ENCODE results near the gene FKBP2.
"Not testable (repeated sequence)": the region's sequence is repeated elsewhere in the genome, so short reads cannot be mapped to it uniquely, and the experiment has no call there.

Gene FKBP2

DNA sequence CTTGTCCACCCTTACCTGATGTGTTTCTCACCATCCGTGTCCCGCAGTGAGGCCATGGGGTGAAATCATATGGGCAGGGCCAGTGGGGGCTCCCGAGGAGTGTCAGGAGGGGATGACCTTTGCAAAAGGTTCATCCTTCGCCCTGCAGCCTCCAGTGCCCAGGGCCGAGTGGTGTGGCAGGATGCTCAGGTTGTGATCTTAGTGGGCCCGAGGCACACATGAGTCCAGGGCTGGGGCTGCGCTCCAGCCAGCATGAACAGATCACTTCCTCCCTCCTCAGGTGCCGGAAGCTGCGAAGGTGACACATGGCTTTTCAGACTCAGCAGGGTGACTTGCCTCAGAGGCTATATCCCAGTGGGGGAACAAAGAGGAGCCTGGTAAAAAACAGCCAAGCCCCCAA, 2.8 kb upstream of the FKBP2 start:
- Mint-ChIP-seq H3K27ac (peak overlapping the region; percentile 99), H3K27me3 (no peaks in the 10 kb centered on the region), H3K36me3 (peaks cover 48% of the 10 kb centered on the region), H3K9me3 (no peaks in the 10 kb centered on the region), H3K4me1 (peaks cover 75% of the 10 kb centered on the region), H3K4me3 (peak overlapping the region; percentile 71)
- ATAC-seq = no peak

DNA sequence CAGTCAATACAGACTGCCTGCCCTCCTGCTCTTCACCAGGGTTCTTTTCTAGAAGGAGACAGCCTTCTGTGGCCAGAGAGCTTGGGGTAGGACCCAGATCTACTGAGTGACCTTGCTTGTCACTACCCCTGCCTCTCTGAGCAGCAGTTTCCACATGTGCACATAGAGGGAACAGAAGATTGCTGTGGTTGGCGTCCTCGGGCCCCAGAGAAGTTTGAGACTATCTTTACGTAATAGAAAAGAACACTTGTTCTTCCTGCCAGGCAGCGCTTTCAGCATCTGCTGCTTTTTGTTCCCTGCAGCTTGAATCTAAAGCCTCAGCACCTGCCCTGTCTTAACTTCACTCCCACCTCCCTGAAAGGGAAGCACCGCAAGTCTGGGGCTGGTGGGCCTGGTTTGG, 1.9 kb upstream of the FKBP2 start:
- no peak overlapping the region for H3K4me3 Mint-ChIP-seq
- no peak for ATAC-seq
- no peaks in the 10 kb centered on the region for H3K27me3 Mint-ChIP-seq
- no peaks in the 10 kb centered on the region for H3K9me3 Mint-ChIP-seq
- peaks cover 75% of the 10 kb centered on the region for H3K4me1 Mint-ChIP-seq
- peak overlapping the region; percentile 99 for H3K27ac Mint-ChIP-seq
- H3K36me3 Mint-ChIP-seq = peaks cover 56% of the 10 kb centered on the region

DNA sequence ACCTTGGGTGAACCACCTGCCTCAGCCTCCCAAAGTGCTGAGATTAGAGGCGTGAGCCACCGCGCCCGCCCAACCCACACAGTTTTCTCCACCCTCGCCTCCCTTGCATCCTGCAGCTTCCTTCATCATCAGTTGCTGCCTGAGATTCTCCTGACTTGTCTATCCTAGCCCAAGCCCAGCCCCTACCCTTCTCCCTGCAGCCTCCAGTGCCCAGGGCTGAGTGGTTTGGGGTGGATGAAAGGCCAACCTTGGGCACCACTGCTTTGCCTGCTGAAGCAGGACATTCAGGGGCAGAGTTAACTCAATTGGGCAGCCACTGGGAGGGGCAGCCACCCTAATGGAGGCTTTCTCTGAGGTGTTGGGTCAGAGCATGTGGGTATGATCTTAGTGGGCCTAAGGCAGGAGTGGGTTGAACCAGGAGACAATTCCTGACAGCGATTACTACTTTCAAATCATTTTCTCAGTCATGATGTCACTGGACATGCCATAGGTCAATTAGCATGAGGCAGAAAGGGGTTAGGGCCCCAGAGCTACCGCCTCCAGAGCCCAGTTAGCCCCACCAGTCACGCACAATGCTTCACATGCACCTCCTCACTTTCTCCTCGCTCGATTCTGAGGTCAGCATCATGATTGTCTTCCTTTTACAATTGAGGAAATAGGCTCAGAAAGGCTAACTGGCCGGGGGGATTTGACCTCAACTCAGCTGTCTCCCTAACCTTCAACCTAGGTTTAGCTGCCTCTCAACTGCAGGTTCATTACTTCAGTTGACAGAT, 1.0 kb upstream of the FKBP2 start:
- Mint-ChIP-seq H3K36me3 (peaks cover 56% of the 10 kb centered on the region), H3K27ac (peak overlapping the region; percentile 99), H3K9me3 (no peaks in the 10 kb centered on the region), H3K4me3 (peak overlapping the region; percentile 86), H3K27me3 (no peaks in the 10 kb centered on the region), H3K4me1 (peaks cover 74% of the 10 kb centered on the region)
- ATAC-seq = peak; percentile 39

DNA sequence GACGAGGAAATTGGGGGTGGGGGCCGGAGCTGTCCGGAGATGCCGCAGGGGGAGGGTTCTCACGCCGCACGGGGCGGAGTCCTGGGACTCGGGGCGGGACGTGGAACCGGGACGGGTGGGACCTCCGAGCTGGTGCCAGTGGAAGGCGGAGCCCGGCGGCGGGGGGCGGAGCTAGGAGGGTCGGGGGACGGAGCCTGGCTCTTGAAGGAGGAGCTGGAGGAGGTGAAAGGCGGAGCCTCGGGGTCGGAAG, 271 bp downstream of the FKBP2 start:
- H3K27ac Mint-ChIP-seq = peak overlapping the region; percentile 99
- peak; percentile 86 for ATAC-seq
- peaks cover 74% of the 10 kb centered on the region for H3K4me1 Mint-ChIP-seq
- peak overlapping the region; percentile 86 for H3K4me3 Mint-ChIP-seq
- H3K27me3 Mint-ChIP-seq = no peaks in the 10 kb centered on the region
- no peaks in the 10 kb centered on the region for H3K9me3 Mint-ChIP-seq
- H3K36me3 Mint-ChIP-seq = peaks cover 47% of the 10 kb centered on the region

DNA sequence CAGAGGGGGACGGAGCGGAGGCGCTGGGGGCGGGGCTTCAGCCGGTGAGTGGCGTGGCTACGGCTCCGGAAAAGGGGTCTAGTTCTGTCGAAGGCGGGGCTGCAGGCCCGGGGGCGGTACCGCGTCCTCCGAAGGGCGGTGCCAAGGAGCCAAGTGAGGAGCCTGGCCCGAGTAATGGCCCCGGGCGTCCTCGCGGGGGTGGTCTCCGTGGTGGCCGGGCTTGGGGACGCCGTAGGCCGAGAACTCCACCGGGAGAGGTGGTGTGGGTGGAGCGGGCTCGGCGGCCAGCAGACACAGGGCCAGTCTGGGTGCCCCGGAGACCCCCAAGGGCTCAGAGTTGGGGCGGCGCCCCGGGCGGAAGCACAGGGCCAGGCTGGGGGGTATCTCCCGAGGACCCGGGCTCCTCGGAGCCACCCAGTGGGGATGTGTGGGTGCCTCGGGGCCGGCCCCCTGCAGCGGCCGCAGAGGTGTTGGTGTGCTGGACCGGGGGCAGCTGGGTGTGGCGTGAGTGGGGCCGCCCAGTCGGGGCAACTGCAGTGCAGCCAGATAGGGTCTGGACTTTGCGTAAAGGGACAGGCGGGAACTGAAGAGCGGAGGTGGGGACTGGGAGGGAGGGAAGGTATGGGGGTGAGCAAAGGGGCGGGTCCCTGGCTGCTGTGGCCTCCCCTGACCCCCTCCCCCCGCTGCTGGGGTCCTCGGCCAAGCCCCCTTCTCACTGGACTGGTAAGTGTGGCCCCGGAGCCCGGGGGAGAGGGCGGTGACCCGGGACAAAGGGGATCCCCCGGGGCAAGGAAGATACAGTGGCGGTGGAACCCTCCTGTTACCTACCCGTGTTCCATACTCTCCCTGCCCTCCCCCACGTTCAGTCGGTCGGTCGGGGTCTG, 838 bp downstream of the FKBP2 start:
- ATAC-seq = peak; percentile 5
- Mint-ChIP-seq H3K4me1 (peaks cover 73% of the 10 kb centered on the region), H3K4me3 (peak overlapping the region; percentile 86), H3K9me3 (no peaks in the 10 kb centered on the region), H3K36me3 (peaks cover 47% of the 10 kb centered on the region), H3K27ac (peak overlapping the region; percentile 99), H3K27me3 (no peaks in the 10 kb centered on the region)

DNA sequence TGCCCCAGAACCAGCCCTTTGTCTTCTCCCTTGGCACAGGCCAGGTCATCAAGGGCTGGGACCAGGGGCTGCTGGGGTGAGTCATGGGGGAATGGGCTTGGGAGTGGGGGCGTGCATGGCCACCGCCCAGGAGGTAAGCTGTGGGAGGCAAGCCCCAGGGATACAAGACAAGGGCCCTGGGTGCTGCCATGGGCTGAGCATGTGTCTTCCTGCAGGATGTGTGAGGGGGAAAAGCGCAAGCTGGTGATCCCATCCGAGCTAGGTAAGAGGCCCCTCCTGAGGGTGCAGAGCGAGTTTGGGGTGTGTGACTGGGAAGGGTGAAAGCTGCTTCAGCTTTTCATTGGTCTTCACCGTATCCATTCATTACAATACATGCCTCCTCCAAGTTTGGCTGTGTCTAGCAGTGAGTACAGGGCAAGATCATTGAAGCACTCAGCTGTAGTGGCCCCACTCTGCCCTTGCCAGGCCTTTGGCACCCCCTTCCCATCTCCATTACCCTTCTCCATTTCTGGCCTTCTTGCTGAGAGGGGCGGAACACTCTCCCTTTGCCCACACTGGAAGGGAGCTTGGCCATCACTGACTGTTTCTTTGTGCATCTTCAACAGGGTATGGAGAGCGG, 2.5 kb downstream of the FKBP2 start:
- H3K36me3 Mint-ChIP-seq = peaks cover 31% of the 10 kb centered on the region
- ATAC-seq = no peak
- peak overlapping the region; percentile 99 for H3K27ac Mint-ChIP-seq
- no peaks in the 10 kb centered on the region for H3K27me3 Mint-ChIP-seq
- no peaks in the 10 kb centered on the region for H3K9me3 Mint-ChIP-seq
- H3K4me1 Mint-ChIP-seq = peaks cover 70% of the 10 kb centered on the region
- H3K4me3 Mint-ChIP-seq = peak overlapping the region; percentile 86

DNA sequence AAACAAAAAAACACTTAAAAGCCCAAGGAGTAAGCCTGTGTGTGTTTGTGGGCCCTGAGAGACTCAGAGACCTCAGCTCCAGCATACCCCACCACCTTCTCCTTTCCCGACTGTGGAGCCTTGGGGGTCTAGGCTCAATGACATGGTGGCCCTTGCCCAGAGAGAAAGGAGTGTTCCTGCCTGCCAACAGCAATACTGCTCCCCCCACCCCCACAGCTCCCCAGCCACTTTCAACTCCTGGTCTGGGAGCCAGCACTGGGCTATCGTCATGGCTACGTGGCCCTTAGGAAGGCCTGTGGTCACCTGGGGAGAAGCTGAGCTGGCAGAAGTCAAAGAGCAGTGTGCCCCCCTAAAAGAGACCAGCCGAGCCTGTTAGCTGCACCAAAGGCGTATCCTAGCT, 3.2 kb downstream of the FKBP2 start:
- Mint-ChIP-seq H3K4me3 (peak overlapping the region; percentile 13), H3K27me3 (no peaks in the 10 kb centered on the region), H3K36me3 (peaks cover 24% of the 10 kb centered on the region), H3K4me1 (peaks cover 63% of the 10 kb centered on the region), H3K9me3 (no peaks in the 10 kb centered on the region), H3K27ac (peak overlapping the region; percentile 99)
- ATAC-seq = no peak

DNA sequence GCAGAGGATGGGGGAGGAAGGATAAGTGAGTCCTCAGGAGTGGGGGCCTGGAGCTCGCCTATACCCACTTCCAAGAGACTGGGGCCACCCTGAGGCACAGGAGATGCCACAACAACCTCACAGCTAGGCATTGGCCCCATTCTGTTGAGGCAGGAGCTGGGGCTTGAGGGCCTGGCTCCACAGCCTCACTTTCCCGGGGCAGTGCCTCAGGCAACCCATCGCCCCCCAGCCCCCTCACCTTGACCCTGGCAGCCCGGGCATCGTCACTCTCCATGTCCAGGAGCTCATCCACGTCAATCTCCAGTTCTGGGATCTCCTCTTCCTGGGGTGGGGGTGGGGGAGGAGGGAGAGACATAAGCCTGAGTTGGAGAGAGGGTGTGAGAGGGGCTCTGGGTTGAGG, 4.1 kb downstream of the FKBP2 start:
- ATAC-seq = no peak
- H3K4me1 Mint-ChIP-seq = peaks cover 56% of the 10 kb centered on the region
- H3K27ac Mint-ChIP-seq = peak overlapping the region; percentile 88
- H3K9me3 Mint-ChIP-seq = no peaks in the 10 kb centered on the region
- no peaks in the 10 kb centered on the region for H3K27me3 Mint-ChIP-seq
- H3K4me3 Mint-ChIP-seq = peak overlapping the region; percentile 95
- peaks cover 18% of the 10 kb centered on the region for H3K36me3 Mint-ChIP-seq

DNA sequence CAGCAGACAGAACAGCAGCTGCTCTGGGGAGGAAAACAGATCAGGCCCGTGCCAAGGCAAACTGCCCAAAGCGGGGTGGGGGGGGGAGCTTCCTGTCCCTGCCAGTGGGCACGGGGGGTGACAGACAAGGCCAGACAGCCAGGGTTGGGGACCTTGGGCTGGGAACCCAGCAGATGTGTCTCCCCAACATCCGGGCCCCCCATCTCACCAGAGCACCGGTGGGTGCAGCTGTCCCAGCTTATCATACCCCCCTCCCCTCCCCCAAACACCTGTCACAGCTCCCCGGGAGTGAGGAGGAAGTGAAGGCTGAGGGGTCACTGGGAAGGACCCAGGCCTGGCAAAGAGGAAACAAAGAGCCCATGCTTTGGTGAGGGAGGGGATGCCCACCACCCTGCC, 4.5 kb downstream of the FKBP2 start:
- peaks cover 56% of the 10 kb centered on the region for H3K4me1 Mint-ChIP-seq
- H3K36me3 Mint-ChIP-seq = peaks cover 18% of the 10 kb centered on the region
- H3K9me3 Mint-ChIP-seq = no peaks in the 10 kb centered on the region
- no peak for ATAC-seq
- peak overlapping the region; percentile 88 for H3K27ac Mint-ChIP-seq
- no peaks in the 10 kb centered on the region for H3K27me3 Mint-ChIP-seq
- peak overlapping the region; percentile 95 for H3K4me3 Mint-ChIP-seq

DNA sequence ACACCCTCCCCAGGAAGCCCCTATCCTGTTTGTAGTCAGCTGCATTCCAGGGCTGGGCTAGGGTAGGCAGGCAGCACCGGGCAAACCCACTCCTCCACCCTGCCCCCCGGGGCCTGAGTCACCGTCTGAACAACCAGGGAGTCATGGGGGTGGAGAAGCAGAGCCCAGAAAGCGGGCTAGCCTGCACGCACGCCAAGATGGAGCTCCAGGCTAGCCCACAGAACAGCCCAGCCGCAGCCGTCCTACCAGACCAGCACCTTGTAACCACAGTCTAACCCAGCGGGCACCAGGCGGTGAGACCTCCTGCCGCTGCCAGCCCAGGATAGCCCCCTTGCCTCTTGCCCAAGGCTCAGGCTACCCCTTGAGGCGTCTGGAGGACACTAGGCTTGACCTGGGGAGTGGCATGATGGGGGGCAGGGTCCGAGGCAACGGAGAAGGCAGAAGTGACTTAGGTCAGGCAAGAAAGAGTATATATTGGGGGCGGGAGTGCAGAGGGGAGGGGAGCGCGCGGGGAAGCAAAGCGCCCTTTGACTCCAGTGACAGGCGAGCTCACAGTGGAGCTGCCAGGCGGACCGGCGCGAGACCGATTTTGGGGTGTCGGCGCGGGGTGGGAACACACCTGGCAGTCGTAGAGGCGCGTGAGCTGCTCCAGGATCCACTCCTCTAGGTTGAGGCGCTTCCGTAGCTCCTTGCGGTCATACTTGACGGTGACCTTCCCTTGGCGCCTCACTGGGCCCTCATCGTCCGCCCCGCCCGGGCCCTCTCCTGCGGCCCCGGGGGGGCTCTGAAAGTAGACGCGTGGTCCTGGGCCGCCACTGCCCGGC, 5.1 kb downstream of the FKBP2 start:
- Mint-ChIP-seq H3K36me3 (peaks cover 18% of the 10 kb centered on the region), H3K27ac (peak overlapping the region; percentile 88), H3K27me3 (no peaks in the 10 kb centered on the region), H3K4me3 (peak overlapping the region; percentile 95), H3K4me1 (peaks cover 58% of the 10 kb centered on the region), H3K9me3 (no peaks in the 10 kb centered on the region)
- no peak for ATAC-seq

DNA sequence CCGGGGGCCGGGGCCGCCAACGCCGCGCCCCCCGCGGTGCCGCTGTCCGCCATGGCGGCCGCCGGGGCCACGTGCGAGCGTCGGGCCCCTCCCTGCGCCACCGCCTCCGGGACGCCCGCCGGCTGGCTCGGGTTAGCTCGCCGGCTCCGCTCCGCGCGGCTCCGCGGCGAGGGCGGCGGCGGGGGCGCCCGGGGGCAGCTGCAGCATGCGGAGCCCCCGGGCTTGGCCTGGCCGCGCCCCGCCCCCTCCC, 5.7 kb downstream of the FKBP2 start:
- peak overlapping the region; percentile 88 for H3K27ac Mint-ChIP-seq
- H3K9me3 Mint-ChIP-seq, H3K27me3 Mint-ChIP-seq: not testable (repeated sequence)
- peaks cover 18% of the 10 kb centered on the region for H3K36me3 Mint-ChIP-seq
- peak overlapping the region; percentile 87 for H3K4me3 Mint-ChIP-seq
- peaks cover 60% of the 10 kb centered on the region for H3K4me1 Mint-ChIP-seq
- peak; percentile 3 for ATAC-seq

DNA sequence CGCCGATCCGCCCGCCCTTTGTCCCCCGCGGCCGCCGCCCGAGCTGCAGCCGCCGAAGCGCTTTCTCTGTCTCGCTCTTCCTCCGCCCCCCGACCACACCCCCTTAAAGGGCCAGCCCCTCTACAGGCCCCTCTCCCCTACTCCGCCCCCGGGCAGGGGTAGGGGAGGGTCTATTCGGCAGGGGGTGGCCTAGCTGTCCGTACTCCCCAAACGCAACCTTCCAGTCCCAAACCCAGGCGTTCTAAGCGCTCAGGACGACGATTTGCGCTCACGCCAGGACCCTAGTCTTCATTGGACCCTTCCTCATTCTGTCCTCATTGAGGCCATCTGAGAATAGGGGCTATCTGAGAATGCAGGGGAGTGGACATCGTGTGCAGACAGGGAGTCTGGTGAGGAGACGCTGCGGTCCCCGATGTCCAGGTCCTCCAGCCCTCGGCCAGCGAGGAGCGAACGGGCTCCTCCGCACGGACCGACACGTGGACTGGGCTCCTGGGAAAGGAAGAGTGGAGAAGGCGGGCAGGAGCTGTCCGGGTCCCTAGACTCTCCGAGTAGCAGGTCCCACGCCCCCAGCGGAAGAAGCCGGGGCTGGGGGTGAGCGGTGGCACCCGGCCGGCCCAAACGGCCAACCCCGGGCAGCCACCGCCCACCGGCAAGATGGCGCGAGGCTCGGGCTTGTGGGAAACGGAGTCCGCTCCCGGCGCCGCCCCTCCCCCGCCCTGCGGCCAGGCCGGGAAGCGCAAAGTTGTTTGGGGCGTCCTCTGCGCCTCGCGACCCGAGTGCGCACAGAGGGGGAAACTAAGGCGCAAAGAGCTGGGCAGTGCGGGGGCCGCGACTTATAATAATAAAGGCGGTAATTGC, 6.2 kb downstream of the FKBP2 start, which contains the start of gene PPP1R14B:
Gene PPP1R14B, minus strand, starts transcription at position 73 of the 858 bp plus-strand sequence. CDS start 270 bp downstream, outside the sequence.
- Mint-ChIP-seq H3K4me1 (peaks cover 64% of the 10 kb centered on the region), H3K27me3 (no peaks in the 10 kb centered on the region), H3K4me3 (peak within 1 kb of the TSS; percentile 95), H3K36me3 (peaks cover 18% of the 10 kb centered on the region), H3K9me3 (no peaks in the 10 kb centered on the region), H3K27ac (peak within 1 kb of the TSS; percentile 88)
- peak; percentile 72 for ATAC-seq

DNA sequence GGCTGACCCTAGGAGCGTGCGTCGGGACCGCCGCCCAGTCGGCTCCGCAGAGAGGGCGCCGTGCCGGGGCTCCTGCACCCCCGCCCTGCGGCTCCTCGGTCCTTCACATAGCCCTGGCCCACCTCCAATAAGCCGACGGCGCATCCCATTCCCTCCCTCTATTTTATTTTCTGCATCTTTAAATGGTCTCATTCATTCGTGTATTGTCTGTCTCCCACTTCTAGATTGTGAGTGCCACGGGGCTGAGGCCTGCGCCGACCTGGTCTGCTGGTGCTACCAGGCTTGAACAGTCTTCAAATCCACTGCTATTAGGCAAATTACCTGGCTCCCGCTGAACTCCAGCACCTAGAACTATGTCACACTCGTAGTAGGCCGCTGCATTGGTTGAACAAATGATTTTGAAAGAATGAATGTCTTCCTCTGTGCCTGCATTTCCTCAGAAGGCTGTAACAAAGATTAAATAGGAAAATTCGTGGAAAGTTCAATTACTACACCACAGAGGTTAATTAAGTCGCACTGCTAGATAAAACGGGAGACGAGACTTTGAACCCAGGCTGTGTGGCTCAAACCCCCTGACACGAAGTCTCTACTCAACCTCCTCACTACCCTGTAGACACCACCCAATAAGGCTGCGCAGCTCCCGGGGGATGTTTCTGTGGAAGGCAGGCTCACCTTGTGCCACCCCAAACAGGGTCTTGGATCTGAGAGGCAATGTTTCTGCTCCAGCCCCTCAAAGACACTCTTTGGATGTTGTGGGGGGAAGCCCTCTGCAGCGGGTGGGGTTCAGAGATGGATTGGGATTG, 7.0 kb downstream of the FKBP2 start:
- Mint-ChIP-seq H3K36me3 (peaks cover 10% of the 10 kb centered on the region), H3K4me3 (peak overlapping the region; percentile 87), H3K9me3 (no peaks in the 10 kb centered on the region), H3K27me3 (no peaks in the 10 kb centered on the region), H3K27ac (peak overlapping the region; percentile 88), H3K4me1 (peaks cover 62% of the 10 kb centered on the region)
- ATAC-seq = no peak

DNA sequence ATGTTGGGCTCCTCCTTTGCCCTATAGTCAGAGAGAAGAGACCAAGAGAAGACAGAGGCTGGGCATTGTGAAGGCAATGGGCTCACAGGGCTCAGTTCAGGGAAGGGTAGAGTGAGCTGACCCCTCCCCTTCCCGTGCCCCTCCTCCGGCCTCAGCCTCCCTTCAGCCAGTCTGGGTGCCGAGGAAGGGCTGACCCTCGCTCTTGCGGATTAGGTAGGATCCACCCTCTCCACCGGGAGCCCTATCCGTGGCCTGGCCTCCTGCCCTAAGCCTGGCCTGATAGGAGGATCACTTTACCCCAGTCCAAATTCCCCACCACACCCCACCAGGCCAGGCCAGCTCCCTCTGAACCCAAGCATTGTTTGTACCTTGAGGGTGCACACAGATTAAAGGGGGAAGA, 7.7 kb downstream of the FKBP2 start:
- peaks cover 3% of the 10 kb centered on the region for H3K36me3 Mint-ChIP-seq
- no peaks in the 10 kb centered on the region for H3K27me3 Mint-ChIP-seq
- H3K27ac Mint-ChIP-seq = no peak overlapping the region
- no peaks in the 10 kb centered on the region for H3K9me3 Mint-ChIP-seq
- no peak overlapping the region for H3K4me3 Mint-ChIP-seq
- H3K4me1 Mint-ChIP-seq = peaks cover 62% of the 10 kb centered on the region
- no peak for ATAC-seq
